Inflammatory macrophage treated with lipopolysaccharide for 4 hours (primary cell): ENCODE measurements around the gene WNT10A.
"Not testable (repeated sequence)": the region's sequence is repeated elsewhere in the genome, so short reads cannot be mapped to it uniquely, and the experiment has no call there.

ENCODE experiments used
- DNase-seq: peaks from one replicate; pipeline ENCODE4 v3.0.0-alpha.2; 2020

The WNT10A gene

DNA sequence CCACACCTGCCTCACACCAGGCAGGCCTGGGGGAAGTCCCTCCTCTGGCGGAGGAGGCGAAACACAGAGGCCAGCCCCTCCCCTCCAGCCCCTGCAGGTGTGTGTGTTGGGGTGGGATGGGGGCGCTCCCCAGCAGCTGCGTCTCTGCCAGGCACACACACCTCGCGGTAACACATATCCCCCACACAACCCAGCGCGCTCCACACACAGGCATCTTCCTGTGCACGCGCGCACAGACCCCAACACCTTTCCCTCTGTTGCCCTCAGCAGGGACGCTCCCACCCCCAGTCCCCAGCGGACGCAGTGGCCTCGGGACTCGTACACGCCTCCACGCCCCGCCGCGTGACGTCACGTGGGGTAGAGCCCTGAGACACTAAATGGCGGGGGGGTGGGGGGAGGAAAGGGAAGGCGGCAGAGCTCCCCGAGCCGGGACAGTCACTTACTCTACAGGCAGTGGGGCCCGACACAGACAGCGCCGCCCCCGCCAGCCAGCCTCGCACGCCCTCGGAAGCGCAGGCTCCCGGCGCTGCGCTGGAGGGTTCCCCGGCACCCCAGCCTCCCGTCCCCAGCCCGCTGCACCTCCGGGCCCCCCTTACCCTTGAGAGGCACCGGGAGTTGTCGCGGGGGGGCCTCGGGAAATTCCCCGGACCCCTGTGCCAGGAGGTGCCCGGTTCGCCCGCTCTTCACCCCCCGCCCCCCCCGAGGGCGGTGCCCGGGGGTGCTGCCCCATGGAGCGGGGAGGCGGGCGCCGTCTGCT lies at the start of gene WNT10A:
TSS of gene WNT10A (plus strand) at position 751 of the 757 bp plus-strand sequence. CDS start 144 bp downstream, outside the sequence.
- no peak for DNase-seq

DNA sequence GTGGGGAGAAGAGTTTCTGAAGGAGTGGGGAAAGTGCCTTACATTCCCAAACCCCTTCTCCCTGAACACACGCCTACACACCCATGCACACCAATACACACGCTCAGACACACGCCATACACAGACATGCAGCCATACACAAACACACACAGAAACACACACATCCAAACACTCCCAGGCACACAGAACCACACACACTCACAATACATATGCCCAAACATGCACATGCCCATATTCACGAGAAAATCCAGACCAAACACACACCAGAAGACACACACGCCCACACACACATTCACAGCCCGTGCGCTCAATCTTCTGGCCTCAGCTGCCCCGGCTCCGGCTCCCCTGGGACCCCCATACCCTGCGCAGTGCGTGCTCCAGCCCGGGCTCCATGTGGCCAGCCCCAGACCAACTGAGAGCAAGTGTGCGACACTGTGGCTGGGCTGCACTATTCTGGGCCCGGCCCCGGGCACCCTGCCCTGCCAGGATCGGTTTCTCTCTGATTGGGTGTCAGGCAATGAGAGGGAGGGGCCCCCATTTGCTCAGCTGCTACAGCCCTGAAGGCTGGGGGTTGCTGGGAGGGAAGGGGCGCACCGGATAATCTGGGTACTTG lies 49.2 kb upstream of the WNT10A start, which contains the start of gene PRKAG3:
TSS of gene PRKAG3 (minus strand) at position 426 of the 613 bp plus-strand sequence.
- DNase-seq: no peak

DNA sequence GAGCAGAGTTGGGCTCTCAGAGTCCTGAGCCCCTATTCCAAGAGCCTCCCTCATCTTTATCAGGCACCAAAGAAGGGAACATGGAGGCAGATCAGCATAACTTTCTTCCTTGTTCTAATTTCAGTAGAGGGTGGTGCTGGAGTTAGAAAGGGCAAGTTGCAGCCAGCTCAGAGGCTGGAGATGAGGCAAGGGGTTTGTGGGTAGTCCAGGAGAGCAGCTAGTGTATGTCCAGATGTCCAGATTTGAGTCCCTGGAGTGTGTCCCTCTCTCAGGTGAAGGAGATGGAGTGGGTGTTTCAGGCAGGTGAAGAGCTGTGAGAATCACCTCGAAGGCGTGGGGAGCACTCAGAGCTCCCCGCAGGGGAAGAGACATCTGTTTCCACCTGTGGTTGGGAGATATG lies 48.6 kb upstream of the WNT10A start:
- DNase-seq: no peak

DNA sequence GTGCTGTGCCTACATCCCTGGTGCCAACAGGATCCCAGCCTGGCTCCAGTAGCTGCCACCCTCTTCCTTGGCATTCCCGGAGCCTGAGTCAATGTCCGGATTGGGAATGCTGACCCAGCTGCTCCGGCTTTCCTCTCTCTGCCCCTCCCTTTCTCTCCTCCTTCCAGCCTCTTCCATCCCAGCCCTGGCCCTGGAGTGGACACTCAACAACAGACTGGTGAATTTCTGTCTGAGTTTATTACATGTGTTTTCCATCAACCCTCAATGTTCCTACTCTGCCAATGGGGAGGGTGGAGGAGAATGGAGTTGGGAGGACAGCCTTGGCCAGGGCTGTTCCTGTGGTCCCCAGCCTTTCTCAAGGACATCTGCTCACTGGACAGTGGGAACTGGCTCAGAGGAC lies 48.1 kb upstream of the WNT10A start:
- DNase-seq: no peak

DNA sequence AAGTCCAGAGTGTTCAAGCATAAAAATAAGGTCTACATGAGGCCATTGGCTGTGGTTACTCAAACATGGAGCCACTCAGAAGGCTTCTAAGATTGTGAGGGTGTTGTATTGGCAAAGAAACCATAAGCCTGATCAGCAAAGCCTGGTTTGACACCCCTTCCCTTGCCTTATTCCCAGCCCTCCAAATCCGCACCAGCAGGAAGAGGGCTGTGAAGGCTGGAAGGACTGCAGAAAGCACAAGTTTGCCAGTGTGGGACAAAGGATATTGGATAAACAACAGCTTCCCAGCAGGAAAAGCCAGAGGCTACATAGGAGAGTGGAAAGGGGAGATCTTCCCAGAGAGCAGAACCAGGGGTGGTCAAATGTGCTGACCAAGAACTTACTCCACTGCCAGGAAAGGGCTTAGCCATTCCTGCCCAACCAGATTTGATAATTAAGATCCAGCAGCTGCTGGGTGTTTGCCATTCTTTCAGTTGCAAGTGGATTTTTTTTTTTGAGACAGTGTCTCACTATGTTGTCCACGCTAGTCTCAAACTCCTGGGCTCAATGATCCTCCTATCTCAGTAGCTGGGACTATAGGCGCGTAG lies 47.5 kb upstream of the WNT10A start:
- DNase-seq: no peak

DNA sequence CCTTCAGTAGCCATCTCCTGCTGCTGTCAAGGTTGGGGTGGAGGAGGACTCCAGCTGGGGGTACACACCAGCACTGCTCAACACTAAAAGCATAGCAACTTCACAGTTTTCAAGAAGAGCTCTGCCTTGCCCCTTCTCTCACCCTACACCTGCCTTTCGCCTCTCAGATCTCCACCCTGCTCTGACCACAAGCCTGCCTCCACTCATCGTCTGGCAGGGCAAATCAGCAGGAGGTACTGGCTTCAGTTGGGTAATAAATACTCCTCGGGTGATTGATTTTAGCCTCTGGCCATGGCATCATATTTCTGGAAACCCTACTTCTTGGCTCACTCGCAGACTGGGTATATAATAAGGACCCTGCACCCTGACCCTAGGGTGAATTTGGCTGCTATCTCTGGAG lies 46.0 kb upstream of the WNT10A start:
- no peak for DNase-seq

DNA sequence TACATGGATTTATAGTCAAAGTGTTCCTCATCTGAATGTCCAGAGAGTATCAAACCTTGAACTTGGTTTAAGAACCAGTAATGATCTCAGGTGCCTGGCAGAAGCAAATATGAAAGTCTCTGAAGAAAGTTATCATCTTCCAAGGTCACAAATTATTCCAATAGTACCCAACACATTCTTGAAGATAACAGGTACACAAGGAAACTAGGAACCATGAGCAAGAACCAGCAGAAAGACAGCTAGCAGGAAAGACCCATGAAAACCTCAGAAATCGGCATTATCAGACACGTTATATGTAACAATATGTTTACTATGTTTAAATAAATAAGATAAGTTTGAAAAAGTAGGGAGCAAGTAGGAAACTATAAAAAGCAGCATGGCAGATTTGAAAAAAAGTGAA lies 43.2 kb upstream of the WNT10A start:
- no peak for DNase-seq

DNA sequence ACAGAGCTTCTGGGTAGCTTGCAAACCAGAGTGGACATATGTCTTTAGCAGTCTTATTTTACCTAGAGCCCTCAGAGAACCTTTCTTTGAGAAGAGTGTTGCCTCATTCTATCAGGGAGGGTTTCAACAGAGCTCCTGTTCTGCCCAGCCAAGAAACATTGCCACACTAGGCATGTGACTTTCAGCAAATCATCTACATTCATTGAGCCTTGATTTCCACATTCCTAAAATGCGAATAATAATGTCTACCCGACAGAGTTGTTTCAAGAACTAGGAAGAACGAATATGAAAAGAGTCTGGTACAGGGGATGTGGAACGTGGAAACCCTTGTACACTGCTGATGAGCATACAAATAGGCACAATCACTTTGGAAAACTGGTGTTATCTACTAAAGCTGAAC lies 41.2 kb upstream of the WNT10A start:
- peak; percentile 87 for DNase-seq

DNA sequence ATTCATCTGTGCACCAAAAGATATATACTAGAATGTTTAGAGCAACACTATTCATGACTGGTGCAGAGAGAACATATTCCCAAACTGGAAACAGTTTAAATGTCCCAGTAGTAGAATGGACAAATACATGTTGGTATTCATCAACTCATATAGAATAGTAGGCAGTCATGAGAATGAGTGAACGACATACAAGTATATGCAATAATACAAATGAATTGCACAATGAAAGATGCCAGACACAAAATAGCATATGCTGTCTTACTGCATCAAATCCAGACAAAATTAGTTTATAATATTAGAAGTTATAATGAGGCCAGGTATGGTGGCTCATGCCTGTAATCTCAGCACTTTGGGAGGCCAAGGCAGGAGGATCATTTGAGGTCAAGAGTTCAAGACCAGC lies 40.8 kb upstream of the WNT10A start:
- peak; percentile 54 for DNase-seq

DNA sequence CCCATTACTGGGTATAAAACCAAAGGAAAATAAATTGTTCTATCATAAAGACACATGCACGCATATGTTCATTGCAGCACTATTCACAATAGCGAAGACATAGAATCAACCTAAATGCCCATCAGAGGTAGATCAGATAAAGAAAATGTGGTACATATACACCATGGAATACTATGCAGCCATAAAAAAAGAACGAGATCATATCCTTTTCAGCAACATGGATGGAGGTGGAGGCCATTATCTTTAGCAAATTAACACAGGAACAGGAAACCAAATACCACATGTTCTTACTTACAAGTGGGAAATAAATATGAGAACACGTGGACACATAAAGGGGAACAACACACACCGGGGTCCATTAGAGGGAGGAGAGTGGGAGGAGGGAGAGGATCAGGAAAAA lies 36.3 kb upstream of the WNT10A start:
- not testable (repeated sequence) for DNase-seq

DNA sequence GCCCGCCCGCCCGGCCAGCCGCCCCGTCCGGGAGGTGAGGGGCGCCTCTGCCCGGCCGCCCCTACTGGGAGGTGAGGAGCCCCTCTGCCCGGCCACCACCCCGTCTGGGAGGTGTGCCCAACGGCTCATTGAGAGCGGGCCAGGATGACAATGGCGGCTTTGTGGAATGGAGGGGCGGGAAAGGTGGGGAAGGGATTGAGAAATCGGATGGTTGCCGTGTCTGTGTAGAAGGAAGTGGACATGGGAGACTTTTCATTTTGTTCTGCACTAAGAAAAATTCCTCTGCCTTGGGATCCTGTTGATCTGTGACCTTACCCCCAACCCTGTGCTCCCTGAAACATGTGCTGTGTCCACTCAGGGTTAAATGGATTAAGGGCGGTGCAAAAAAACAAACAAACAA lies 33.7 kb upstream of the WNT10A start:
- DNase-seq: not testable (repeated sequence)

DNA sequence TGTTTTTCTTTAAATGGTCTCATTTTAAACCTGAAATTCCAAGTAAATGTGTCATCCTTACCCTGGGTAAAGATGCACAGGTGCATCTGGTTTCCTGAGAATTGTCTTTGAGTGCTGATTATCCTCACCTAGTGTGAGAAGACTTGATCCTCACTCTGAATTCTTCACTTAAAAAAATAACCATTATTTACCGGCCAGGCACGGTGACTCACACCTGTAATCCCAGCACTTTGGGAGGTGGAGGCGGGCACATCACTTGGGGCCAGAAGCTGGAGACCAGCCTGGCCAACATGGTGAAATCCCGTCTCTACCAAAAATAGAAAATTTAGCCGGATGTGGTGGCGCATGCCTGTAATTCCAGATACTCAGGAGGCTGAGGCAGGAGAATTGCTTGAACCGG lies 30.9 kb upstream of the WNT10A start:
- DNase-seq: no peak

DNA sequence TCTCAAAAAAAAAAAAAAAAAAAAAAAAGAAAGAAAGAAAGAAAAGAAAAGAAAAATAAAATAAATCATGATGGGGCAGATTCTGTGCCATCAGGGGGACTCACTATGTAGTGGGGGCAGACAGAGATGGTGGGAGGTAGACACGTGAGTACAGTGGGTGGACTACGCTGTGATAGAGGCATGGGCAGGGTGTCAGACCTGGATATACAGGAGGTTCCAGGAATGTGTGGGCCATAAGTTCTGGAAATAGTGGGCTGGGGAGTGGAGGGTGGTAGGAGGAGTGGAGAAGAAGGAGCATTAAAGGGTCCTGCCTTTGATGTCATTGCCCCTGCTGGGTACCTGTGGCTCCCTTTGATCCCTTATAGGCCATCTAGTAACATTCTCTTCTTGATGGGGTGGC lies 29.9 kb upstream of the WNT10A start:
- DNase-seq: no peak

DNA sequence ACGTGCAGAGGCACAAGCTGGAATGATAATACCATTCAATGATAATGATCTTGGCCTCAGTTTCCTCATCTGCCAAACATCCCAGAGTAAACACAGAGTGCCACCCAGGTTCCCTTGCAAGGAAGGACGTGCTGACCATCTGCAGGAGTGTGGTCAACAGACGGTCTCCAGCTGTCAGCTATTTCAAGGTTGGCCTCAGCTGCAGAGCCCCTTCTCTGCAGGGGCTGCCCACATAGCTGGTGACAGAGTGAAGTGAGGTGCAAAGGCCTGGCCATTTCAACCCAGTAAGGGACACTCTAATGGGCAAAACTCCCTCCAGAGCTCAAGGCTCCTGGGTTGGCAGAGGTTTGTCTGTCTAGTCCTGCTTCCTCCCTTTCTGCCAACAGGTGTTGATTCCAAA lies 29.4 kb upstream of the WNT10A start:
- DNase-seq: no peak

DNA sequence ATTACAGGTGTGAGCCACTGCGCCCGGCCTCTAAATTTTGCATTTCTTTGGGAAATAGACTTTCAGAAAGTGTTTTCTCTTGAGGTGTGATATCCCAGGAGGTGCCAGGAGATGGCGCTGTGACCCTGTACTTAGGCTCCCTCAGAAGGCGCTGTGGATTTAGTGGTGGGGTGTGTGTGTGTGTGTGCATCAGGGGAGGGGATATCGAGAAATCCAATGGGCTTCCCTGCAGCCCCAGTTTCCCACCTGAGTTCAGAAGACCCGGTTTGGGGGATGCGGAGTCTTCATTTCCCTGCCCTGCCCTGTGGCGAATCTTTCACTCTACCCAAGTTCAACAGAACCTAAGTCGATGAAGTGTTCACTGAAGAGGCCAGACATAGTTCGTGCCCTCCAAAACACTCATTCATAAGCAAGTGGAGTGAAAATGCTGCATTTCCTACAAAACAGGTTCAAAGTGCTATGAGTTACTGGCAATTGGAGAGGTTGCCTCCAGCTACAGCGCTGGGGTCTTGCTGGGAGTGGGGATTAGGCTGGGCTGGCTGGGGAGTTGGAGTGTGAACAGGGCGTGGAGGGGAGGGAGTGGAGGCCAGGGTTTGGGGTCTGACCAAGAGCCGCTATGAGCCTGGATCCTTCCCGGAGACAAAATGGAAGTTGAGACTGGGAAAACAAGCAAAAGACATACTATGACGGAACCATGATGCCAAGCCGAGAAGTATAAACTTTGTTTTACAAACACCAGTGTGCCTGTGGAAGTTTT lies 27.6 kb upstream of the WNT10A start:
- DNase-seq: peak; percentile 54

DNA sequence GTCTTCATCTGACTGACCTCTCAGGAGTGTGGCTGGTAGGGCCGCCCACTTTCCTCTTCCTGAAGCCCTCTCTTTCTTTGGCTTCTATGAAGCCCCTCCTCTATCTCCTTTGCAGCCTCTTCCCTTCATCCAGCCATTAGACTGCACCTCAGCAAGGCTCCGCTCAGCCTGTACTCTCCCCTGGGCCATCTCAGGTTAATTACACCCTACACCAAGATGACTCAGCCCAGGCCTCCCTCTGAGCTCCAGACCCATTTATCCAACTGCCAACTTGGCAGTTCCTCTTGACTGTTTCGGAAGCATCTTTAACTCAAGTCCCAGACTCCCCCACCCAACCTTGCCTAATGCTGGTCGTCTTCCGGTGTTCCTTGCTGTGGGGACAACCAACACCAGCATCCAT lies 26.9 kb upstream of the WNT10A start:
- DNase-seq: peak; percentile 20

DNA sequence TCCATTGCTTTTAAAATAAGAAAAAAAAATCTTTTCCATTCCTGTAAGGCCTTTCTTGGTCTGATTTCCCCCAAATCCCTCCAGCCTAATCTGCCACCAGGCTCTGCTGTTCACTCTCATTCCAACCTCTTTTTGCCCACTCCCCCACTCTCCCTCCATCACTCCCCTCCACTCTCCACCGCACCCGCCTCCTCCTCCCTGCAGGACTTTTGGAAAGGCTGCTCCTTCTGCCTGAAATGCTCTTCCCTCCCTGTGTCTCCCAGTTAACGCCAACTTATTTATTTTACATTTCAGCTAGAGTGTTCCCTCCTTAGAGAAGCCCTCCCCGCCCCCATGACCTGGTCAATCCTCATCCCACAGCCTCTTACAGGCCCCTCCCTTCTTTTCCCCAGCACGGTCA lies 25.8 kb upstream of the WNT10A start:
- no peak for DNase-seq

DNA sequence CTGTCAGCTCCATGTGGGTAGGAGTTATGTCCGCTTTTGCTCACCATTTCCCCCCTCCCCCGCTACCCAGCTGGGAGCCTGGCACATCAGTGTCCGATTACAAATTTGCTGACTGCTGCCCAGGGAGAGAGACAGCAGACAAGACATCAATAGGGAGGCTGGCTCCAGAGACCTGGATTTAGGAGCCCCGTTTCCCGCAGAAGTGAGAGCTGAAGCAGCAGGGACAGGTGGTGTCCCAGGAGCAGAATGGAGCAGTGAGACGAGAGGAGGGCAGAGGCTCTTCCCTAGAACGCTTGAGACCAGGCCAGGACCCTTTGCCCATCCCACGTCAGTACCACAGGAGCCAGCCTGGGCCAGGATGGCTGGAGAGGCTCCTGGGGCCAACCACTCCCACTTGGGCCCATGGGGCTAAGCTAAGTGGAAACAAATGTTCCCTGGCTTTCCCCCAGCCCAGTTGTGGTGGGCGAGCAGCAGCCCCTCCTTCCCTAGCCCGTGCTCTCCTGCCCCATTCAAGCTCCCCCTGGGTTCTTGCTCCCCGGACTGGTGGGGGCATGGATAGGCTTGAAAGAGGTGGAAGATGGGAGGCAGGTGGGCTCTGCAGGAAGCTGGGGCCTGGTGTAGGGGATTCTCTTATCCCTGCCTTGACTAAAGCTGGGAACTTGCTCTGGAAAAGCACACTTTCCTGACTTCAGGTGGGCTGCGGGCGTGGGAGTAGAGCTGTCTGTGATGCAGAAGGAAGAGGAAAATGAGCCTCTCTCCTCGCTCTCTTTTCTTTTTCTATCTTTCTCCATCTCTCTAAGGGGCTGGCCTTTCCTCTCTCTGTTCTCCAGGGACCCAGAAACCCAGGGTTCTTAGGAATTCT lies 25.1 kb upstream of the WNT10A start:
- no peak for DNase-seq

DNA sequence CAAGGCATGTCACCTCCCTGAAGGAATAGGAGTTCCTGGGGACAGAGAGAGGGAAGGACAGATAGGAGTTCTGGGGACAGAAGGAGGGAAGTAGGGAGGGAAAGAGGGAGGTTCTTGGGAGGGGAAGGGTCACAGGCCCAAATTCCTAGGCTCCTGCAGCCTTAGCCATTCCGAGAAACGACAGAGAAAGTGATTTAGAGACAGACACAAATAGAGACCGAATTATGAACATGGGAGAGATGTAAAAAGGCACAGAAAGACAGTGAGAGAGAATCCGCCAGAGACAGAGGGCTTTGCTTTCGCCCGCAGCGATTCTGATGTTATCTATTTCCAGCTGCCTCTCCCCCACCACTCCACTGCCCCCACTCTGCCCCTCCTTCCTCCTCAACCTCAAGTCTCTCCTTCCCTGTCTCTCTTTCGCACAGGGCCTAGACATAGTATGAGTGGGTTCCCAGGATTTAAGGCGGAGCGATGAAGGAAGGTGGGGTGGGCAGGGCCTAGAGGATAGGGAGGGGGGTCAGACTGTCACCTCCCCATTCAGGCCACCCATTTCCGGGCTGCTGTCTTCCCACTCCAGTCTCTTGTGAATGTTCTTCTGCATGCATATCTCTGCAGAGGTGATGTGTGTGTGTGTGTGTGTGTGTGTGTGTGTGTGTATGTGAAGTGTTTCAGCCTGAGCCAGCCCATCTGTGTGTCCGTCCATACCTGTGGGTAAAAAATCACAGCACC lies 24.3 kb upstream of the WNT10A start:
- no peak for DNase-seq

DNA sequence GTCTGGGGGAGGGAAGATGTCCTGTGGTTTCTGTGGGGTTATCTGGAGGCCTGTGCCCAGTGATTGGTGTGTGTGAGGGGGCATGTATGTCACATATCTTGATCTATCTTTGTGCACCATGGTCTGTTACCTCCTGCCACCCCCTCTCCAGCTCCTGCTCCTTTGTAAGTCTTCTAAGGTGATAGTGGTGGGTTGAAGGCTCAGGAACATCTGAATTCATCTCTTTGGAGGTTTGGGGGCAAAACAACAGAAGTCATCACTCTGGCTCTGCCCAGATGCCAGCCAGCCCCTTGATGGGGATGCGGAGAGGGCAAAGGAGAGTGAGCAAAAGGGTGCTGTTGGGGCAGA lies 23.8 kb upstream of the WNT10A start:
- DNase-seq: no peak

DNA sequence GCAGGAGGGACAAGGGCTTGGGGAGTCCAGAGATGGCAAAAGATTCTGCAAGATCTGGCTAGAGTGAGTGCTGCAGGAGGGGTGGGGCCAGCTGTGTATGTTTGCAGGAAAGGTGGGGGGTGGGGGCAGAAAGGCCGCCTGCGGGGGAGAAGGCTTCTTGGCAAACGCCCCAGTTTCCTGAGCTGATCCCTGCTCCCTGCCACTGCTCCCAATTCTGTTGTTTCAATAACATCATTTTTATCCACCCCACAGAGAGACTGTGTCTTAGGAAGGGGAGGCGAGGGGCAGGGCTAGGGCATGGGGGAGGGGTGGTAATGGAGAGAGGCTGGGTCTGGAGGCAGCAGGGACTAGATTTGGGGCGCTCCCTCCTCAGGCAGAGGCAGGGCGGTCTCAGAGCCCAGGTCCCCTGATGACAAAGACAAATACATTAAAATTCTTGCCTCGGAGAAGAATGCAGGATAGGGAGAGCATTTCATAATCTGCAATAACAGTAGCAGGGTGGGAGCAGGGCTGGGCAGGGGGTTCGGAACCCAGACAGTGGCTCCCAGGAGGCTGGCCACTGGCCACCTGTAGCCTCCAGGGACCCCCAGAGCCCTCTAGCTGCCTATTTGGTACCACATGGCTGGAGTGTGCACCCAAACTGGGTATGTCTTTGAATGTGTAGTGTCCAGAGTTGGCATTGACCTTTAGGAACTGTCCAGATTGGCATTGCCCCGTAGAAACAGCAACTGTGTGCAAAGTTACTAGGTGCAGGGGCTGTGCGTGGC lies 23.1 kb upstream of the WNT10A start:
- no peak for DNase-seq
